ENCODE data around the gene TEAD1.

Gene TEAD1

DNA sequence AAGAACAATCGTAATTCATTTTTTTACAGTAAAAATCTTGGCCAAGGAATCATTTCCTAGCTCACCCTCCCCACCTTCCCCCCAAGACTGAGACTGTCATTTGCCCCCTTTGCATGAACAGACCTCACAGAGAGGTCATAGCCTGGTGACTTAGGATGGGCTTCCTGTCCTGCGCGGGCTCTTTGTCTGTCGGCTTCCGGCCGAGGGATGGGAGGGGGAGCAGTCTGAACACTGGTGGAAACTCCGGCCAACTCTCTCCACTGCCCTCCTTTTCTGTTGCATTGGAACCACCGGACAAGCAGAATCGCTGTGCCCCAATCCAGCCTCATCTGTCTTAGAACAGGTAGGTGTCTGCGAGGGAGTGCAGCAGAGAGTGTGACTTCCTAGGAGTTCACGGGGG lies 41.7 kb downstream of the TEAD1 start:
- DNase-seq = no peak

DNA sequence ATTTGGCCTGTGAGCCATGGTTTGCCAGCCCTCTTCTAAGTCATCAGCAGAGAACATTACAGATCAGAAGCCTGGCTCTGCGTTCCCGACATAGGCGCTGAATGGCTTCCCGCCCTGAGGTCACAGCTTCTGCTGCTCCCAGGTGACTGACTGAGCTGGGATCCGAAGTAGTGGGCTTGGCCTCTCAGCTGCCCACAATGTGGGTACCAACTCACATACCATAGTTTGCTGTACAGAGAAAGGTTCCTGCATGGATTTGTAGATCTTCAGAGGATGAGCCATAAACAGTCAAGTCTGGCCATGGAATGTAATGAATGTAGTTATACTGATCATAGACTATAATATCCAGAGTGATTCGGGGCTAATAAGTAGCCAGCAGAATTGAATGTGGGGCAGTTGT lies 42.6 kb downstream of the TEAD1 start:
- no peak for DNase-seq

DNA sequence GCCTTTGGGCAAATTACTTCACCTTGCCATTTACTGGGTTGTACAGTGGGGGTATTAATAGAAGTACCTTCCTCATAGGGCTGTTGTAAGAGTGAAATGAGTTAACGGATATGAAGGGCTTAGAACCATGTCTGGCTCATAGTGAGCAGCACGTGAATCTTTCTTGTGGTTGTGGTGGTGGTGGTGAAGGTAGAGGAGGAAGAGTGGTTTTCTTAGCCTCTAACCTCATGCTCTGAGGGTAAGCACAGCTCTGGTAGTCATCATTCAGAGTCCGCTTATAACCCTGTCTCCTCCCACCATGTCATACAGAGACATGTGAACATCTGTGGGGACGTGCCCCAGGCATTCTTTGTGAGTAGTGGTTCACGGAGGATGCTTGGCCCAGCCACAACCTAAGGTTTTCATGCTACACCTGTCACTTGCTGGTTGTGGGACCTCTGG lies 43.6 kb downstream of the TEAD1 start:
- DNase-seq = peak; percentile 4

DNA sequence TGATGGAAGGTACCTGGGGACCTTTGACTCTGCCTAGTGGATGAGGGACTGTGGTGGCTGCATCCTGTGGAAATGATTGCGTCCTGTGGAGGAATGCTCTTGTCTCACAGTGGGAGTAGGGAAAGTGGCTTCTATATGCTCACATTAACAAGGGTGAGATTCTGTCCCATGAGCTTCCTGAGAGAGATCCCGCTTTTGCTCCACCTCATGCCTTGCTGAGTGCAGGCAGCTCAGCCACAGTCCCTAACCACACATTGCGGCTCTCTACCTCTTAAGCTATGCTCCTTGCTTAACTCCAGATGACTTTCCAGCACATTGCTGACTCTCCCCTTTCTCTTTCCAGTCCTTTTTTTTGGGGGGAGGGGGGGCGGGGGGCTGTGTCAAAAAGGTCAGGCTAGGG lies 45.0 kb downstream of the TEAD1 start:
- no peak for DNase-seq

DNA sequence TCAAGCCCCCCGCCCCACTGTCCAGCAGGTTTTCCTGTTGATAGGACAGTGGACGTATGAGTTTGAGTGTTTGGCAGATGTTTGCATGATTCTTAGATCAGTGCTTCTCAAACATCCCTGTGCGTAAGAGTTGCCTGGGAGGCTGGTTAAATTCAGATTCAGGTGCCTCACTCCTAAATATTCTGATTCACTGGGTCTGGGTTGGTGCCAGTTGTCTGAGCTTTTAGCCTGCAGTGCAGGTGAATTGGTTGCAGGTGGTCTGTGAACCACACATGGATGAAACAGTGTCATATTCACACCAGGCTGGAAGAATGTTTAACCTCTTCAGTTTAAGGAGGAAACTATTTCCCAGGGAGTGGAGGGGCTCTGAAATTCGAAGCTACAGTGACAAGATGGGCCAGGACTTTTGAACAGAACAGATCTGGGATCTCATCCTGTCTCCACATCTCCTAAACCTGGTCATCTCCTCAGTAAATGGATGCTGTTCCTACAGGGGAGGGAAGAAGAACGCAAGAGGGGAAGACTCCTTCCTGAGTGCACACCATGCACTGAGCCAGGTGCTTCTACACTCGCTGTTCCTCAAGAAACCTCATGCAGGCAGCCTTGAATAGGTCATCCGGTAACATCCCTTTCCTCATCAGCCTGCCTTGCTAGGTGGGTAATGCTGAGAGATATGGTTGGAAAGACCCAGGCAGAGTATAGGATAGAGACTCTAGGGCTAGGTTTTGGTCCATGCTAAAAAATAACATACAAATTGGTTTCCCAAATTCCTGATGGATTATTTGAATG lies 47.8 kb downstream of the TEAD1 start:
- DNase-seq = no peak

DNA sequence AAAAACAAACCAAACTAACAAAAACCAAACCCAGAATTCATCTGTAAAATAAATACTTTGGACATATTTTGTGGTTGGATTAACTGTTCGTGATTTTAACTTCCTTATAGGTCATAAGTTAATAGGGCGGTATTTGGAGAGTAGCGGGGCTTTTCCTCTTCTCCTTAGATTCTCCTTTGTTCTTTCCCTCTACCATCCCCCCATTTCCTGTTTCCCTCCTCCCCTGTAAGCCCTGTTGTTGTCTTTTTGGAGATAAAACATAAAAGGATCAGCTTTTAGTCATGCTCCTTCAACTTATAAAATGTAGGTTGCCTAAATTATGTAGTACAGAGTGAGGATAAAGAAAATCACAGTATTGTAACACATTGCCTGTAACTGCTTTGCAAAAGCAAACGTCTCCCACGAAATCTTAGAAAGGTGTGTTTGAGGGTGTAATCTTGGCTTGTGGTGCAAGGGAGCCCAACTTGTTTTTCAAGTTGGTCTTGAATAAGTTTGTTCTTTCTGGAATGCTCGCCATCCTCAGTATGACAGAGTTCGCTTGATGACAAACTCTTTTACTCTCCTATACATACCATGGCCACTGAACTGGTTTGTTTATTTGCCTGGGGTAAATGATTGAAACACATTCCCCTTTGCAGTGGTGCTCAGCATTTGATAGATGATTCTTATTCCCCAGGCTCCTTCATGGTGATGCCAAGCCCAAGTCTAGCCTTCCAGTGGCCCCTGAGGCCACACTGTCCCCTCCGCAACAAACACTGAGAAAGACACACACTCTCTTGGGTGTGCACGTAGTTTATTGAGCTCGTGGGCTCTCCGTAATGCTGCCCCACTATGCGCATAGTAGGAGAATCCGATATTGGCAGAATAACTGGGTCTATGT lies 49.4 kb downstream of the TEAD1 start:
- DNase-seq = no peak

DNA sequence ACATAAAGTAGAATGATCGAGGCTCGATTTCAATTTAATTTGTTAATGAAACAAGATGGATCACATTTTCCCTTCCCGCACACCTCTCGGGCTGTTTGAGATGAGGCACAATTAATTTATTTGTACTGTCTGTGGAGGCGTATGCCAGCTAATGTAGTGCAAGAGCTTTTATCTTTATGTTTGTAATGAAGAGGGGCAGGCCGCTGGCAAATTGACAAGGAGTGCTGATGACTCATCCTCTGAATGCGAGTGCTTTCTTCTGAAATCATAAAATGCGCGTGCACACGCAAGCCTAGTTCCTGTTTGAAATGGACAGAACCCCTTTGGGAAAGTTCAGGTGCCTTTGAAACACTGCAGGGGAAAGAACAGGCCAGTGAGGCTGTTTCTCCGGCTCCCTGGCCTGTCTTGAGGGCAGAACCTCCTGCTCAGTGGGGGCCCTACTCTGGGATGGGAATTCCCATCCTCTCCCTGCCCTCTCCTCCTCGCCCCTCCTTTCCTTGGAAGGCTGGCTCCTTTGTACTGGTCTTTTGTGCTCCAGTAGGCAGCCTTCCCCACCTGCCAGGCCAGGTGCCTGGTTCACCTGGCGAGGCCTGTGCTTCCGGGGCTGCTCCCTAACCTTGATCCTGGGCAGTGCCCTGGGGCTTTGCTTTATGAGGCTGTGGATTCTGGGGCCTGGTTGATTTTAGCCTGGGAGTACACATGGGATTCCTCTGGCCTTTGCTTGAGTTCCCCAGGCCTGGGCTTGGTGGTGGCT lies 50.3 kb downstream of the TEAD1 start:
- no peak for DNase-seq

DNA sequence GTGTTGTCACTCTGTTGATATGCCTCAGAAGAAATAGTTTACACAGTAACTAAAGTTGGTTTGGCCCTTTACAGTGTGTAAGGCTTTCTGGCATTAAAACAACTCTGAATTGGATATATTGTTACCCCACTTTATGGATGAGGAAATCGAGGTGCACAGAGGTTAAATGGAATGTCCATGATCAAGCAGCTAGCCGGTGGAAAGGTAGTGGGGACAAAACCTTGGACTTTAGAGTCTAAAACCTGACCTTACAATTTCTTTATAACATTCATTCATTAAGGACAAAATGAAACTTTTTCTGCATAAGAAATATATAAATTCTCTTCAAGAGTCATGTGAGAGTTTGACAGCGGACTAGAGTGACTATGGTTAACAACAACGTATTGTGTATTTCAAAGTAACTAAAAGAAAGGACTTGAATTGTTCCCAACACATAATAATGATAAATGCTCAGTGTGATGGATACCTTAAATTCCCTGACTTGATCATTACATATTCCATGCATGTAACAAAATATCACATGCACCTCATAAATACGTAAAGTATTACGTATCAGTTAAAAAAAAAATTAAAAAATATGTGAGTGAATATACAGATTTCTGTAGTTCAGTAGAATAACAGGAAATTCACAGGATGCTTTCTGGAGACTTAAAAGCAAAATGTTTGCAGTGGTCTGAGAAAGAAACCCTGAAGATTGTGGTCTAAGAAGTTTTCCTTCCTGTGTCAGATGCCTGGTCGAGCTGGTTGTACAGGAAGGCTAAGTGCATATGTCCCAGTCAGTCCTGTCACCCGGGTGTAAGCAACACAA lies 51.0 kb downstream of the TEAD1 start:
- no peak for DNase-seq

DNA sequence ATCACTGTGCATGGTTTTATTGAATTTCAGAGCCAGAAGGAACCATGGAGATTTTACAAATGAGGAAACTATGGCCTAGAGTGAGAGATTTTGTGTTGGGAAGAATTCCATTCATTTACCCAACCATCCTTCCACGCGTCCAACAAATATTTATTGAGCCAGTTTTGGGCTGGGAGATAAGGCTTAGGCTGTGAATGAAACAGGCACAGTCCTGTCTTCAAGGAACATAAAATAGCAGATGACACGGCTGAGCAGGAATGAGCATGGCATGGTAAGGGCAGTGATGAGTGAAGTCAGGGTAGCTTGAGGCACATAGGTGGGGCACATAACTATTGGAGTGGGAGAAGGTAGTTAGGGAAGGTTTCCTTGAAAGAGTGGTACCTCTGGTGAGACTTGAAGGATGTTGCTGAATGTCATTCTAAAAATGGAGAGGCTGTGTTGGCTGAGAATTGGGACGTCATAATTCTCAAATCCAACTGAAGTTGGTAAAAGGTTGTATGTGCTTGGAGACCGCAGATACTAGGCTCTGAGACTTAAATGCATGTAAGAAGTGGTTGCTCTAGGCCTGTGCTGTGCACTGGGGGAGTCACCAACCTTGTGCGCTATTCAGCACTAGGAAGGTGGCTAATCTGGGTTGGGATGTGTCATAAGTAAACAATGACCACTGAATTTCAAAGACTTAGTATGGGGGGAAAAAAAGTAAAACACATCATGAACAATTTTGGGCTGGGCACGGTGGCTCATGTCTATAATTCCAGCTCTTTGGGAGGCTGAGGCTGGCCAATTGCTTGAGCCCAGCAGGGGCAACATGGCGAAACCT lies 51.9 kb downstream of the TEAD1 start:
- DNase-seq = no peak

DNA sequence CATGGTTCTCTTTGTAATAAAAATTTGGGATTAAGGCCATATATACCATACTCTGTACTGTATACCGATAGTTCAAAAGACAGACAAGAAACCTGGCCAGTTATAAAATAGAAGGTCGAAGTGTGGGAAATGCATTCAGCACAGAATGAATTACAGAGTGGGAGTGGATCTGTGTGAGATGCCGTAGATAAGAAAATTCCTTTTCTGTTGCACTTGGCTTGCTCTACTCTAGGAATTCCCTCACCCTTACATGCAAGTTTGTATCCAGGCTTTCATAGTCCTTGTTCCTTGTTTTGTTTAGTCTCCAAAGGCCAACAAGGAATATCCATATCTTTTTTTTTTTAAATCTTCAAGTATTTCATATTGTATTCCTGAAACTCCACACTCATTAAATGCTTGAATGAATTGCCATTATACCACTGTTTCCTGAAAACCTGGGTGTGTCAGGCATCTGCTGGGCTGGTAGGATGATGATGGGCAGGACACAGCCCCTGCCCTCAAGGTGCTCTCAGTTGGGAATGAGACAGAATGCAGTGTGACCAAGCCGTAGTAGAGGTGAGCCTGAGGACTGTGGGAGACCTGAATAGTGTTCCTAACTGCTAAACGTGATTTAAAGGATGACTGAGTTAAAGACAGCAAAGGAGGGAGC lies 53.5 kb downstream of the TEAD1 start:
- no peak for DNase-seq

DNA sequence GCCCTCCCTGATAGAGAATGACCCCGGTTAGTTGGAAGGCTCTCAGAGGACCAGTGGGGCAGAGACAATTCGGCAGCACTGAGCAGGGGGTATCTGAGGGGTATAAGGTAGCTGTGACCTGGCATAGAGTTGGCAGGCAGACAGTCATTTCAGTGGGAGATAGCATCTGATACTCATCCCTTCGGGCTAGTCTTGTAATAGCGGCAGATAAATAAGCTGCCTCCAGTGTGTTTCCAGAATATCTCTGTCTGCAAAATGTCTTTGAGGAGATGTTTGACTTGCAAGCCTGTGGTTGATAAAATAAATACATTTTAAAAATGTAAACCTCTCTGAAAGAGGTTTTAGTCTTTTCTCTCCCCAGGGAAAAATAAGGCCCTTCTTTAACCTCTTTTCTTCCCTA lies 54.2 kb downstream of the TEAD1 start:
- DNase-seq = no peak

DNA sequence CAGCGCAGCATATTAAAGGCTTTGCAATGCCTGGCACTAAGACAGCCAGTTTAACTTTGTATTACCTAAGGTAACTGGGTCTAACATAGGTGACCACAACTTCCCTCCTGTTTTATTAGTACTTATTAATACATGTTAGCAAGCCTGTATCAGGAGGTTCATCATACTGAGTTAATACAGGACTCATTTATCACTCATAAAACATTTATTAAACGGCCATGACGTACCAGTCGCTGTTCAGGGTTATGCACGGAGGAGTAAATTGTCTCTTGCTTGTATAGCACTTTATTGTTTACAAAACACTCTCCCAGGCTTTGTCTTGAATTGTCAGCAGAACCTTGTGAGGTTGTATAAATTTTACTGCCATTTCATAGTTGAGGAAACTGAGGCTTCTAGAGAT lies 55.7 kb downstream of the TEAD1 start:
- no peak for DNase-seq

DNA sequence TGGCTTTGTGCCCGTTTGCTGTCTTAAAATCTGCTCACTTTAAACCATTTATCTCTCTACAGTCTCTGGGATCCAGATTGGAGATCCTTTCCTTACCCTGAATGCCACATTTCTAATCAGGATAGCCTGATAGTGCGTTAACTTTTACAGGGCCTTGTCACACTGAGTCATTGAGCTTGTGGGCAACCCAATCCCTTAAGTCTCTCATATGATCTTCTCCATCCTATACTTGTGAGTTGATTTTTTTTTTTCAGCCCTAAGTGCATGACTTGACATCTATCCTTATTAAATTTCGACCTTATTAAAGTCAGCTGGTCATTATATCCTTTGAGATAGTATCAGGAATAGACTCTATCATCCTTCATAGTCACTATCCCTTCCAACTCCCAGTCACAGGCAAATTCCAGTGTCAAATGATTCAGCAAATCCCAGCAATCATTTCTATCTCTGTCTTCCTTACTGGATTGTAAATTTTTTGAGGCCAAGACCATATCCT lies 57.7 kb downstream of the TEAD1 start:
- DNase-seq = no peak

DNA sequence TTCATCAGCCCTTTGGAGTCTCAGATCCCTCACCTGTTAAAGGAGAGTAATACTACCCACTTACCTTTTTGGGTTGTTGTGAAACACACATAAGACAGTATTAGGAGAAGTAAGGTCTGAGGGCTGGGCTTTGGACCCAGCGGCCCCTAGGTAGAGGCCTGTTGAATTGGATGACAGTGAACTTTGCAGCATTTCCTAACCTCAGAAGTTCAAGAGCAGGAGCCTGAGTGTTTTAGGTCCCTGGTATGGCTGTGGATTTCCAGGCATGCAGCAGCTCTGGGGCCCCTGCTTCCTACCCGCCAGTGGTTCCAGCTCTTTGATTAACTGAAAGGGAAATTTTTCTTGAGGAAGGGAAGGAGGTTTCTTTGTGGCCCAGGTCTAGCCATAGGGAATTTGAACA lies 58.9 kb downstream of the TEAD1 start:
- no peak for DNase-seq

DNA sequence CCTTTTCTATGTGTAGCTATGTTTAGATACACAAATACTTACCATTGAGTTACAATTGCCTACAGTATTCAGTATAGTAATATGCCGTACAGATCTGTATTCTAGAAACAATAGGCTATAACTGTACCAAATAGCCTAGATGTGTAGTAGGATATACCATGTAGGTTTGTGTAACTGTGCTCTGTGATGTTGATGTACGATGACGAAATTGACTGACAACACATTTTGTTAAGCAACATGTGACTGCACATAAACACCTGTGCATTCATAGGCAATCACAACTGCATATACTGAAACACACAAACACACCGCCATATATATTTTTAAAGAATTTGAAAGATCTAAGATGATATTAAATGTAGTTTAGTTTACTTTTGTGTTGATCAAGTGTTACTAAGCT lies 60.4 kb downstream of the TEAD1 start:
- DNase-seq = no peak

DNA sequence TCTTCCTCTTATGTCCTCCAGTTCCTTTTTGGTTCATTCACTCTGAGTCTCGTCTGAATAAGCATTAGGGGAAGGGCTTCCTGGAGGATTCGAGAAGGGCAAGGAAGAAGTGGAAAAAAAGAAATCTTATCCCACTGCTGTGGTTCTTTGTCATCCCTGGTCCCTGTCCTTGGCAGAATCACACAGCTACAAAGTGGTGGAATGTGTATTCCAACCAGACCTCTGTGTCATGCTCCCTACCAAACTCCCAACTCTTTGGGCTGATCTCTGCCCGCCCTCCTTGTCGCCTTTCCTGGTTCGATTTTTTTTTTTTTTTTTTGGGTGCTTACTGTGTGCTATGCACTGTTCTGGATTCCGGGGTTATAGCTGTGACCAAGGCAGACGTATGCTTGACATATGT lies 61.0 kb downstream of the TEAD1 start:
- DNase-seq = no peak

DNA sequence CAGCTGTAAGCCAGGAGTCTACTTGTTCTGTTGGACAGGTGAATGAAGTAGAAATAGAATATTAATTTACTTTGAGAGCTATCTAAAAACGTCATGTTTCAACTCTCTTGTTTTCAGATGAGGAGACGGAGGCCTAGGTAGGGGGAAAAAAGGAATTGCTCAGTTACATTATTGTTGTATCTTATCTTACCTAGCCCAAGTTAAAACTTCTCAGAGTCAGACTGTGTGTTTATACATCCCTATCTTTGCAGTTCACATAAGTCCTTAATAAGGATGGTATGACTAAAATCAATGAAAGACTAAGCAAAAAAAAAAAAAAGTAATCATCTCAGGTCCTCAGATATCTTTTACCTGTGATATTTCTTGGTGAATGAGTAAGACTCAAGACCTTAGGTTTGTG lies 62.8 kb downstream of the TEAD1 start:
- no peak for DNase-seq

DNA sequence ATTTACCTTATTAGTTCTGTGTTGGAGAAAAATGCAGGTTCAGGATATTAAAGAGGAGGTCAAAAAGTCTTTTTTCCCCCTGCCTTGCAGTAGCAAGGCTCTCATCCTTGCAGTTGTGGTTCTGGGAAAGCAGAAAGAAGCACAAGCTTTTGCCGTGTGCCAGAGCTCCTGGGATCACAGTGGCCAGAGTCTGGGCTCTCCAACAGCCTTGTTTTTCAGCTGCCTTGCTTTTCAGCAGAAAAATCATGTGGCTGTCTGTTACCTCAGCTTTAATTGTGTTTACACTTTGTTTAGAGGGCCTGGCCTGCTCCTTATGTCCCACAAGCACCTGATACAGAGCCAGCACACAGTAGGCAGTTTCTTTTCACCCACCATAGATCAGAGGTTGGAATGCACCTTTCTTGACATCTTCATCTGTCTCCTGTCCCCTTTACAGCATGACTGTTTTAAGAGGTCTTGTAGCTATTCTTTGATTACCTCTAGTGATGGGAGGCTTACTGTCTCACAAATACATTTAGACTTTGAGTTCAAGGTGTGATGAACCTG lies 67.5 kb downstream of the TEAD1 start:
- no peak for DNase-seq

DNA sequence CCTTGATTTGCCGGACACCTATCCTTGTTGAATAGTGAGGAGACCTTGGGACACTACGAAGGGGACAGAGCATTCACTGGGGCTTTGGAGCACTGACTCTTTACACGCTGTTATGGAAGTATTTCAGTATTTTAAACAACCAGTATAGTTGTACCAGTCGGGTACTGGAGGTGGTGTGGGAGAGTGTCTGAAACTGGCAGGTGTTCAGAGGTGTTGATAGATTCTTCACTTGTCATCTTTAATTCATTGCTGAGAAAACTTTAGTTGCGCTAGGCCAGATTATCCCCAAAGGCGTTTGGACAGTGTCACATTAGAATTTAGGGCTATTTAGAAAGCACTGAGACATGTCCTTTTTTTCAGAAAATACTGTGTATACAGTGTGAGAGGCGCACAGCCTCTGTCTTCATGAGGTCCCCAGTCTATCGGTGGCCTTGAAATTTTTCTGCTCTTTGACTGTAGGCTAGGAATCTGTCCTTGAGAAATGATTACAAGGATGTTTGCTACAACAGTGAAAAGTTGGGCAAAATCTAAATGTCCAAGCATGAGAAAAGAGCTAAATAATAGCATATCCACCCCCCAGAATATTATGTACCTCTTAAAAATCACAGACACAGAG lies 69.7 kb downstream of the TEAD1 start:
- DNase-seq = no peak

DNA sequence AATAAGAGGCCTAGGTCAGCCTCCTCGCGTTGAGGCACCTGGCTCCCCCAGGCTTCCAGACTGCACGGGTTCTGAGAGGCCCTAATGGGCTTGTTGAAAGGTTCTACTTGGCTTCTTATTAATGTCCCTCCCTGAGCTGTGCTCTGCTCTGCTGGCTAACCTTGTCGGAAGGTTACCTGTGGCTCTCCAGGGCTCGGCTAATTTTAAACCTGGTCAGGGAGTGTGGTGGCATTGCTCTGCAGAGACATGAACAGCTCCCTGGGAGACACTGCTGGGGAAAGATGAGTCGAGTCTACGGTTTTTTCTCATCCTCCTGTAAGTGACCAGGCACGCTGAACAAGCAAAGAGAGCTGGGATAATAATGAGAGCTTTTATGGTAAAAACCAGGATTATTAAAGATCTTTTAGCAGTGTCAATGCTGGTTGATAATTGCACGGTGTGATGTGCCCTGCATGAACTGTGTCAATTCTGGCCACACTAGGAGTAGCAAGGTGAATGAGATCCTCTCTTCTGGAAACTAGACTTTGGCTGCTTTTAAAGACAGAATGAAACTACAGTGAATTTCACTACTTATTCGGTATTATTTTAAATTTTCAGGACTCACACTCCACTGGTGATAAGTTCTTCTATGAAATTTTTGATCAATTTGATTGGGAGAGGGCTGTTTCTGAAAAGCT lies 70.7 kb downstream of the TEAD1 start:
- DNase-seq = no peak
